Measurements from ENCODE around the gene ENTPD8. TPM values are rescaled to one million over a fixed set of nuclear protein-coding genes. Genes with fewer than 3 reads are reported as not detected.

The ENTPD8 gene
- total and polyA plus RNA-seq, 2 of the 4 experiments (the other 2 are of a cell fraction) = 0.07 TPM; not detected in 1

DNA sequence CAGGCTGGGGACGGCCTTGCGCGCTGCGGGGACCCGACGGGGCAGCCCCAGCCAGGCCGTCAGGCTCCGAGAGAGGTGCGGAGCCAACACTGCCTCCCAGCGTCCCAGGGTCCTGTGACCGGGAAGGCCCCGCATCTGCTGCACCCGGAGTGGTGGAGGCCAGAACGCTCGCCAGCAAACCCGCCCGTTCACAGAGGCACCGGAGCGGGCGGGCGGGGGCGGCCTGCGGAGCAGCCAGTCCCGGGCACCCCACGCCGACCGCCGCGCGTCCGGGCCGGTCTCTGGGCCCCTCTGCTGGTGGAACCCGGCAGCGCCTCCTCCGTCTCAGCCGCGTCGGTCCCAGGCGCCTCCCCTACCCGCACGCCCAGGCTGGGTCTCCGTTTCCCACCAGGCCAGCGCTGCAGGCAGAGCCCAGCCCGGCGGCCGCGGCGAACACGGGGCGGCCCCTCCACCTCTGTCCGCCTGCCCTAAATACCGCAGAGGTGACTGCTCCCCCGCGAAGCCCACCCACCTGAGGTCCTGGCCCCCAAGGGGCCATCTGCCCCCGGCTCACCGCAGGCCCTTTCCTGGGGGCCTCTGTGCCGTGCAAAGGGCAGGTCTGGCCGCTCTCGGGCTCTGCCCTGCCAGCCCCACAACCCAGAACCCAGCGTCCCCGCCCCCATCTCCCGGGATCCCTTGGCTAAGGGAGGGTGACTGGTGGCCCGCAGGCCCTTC lies 34.1 kb downstream of the ENTPD8 start:
- in situ Hi-C loops (cut with MboI; ENCODE audit: low sequenced_read_pairs) = no loop called here
- H3K9ac ChIP-seq (ENCODE audit: low read depth, low read length) = peak overlapping the region; percentile 26; the same call in 1 of the 2 replicates

More for the DNA sequence above, 34.1 kb downstream of the ENTPD8 start:
- H3K9me3 ChIP-seq (ENCODE audit: control insufficient read depth, insufficient read depth, low read length) = no peaks in the 10 kb centered on the region
- ChIA-PET CTCF (interaction anchor here (0.7 kb wide), 1 partner anchor 114 kb away, joined by 5 read pairs; no protein-coding TSS in a partner anchor), POLR2A (ENCODE audit: unreplicated experiment) (no interaction called here)
- H3K27me3 ChIP-seq (ENCODE audit: control insufficient read depth, insufficient read depth, low read length) = no peaks in the 10 kb centered on the region
- no peak overlapping the region for H3K27ac ChIP-seq (ENCODE audit: insufficient read depth, low read length)
- peaks cover 2 to 15% of the 10 kb centered on the region in 2 experiments for H3K79me1 ChIP-seq (ENCODE audit: low read depth in 1 of 2, low read length in 2 of 2)
- H3K4ac ChIP-seq (ENCODE audit: low read depth, low read length) = peak overlapping the region; percentile 44; the same call in 1 of the 2 replicates
- H2BK15ac ChIP-seq (ENCODE audit: low read depth, low read length) = no peak overlapping the region
- H3K18ac ChIP-seq (ENCODE audit: low read depth, low read length) = no peak overlapping the region
- peak overlapping the region; percentile 69 for H2AFZ ChIP-seq (replicated peaks; ENCODE audit: low read length, poor library complexity)
- ATAC-seq (ENCODE audit: low read depth) (peak; percentile 94), DNase-seq (peak; percentile 44)
- no peak overlapping the region for H4K91ac ChIP-seq (ENCODE audit: insufficient read depth, low read depth, low read length)
- H3K4me2 ChIP-seq (ENCODE audit: low read depth, low read length) = peak overlapping the region; percentile 68
- H4K5ac ChIP-seq (ENCODE audit: low read depth, low read length) = no peak overlapping the region
- dilution Hi-C loops (cut with HindIII; ENCODE audit: low sequenced_read_pairs, unreplicated experiment) = no loop called here
- no TSS peak for BruUV-seq (replicated peaks)
- H2BK5ac ChIP-seq (ENCODE audit: low read depth, low read length, poor library complexity, severe bottlenecking) = no peak overlapping the region
- H3K4me3 ChIP-seq (ENCODE audit: insufficient read depth, low read depth, low read length) = peak overlapping the region; percentile 31
- no peak overlapping the region for H2AK5ac ChIP-seq (ENCODE audit: low read depth, low read length)
- no peaks in the 10 kb centered on the region for H4K20me1 ChIP-seq (ENCODE audit: insufficient read depth, low read length)
- H2AK9ac ChIP-seq (replicated peaks; ENCODE audit: low read depth, low read length, poor library complexity) = peak overlapping the region; percentile 84
- no peak overlapping the region for H3K56ac ChIP-seq (ENCODE audit: extremely low read depth, insufficient read depth, low read length)
- H3K36me3 ChIP-seq (ENCODE audit: control insufficient read depth, insufficient read depth, low read length) = no peaks in the 10 kb centered on the region
- peak; percentile 82; the same call in 1 of the 2 replicates for TF ChIP-seq MAZ (IDR thresholded peaks at IDR 0.05; ENCODE audit: borderline replicate concordance, low read depth, low read length)
- TF ChIP-seq RAD21 (IDR thresholded peaks at IDR 0.05; ENCODE audit: low read length) = peak; percentile 83
- TF ChIP-seq FOS (IDR thresholded peaks at IDR 0.05; ENCODE audit: low read depth, low read length) = no peak
- TF ChIP-seq CTCF (conservative IDR thresholded peaks at IDR 0.05; ENCODE audit: low read depth, low read length) = peak; percentile 84
- TF ChIP-seq SMC3 (IDR thresholded peaks at IDR 0.05; ENCODE audit: low read depth, low read length) = peak; percentile 66
- intact Hi-C loops (cut with micrococcal nuclease) = loop anchor here (2.0 kb wide), 1 partner anchor 106 kb away; no protein-coding TSS in a partner anchor
- no peak overlapping the region for H3K23ac ChIP-seq (ENCODE audit: low read depth, low read length)
- H2BK120ac ChIP-seq (ENCODE audit: low read depth, low read length) = no peak overlapping the region
- peaks cover 20% of the 10 kb centered on the region for H3K4me1 ChIP-seq (ENCODE audit: control insufficient read depth, insufficient read depth, low read length)
- 5% methylated on average over 27 of the region's 63 CpGs; no CpG with 5 or more reads in 1 of the 2 experiments for WGBS, 2 experiments (ENCODE audit: extremely low coverage in 2 of 2, insufficient read length in 1 of 2)
- no peak overlapping the region for H4K8ac ChIP-seq (ENCODE audit: low read depth in 2 of 2, low read length in 2 of 2)
- peaks cover 1% of the 10 kb centered on the region for H3K9me1 ChIP-seq (ENCODE audit: insufficient read depth, low read length)
- no peak overlapping the region for H3K14ac ChIP-seq (replicated peaks; ENCODE audit: low read depth, low read length)
- no peak overlapping the region for H2BK20ac ChIP-seq (ENCODE audit: low read depth, low read length)

Data from IMR-90 (cell line).